Glomerular endothelial cell (primary cell): Measurements from ENCODE around the gene IQSEC3. TPM values are rescaled to one million over a fixed set of nuclear protein-coding genes. Genes with fewer than 3 reads are reported as not detected.
"Not testable (repeated sequence)": the region's sequence is repeated elsewhere in the genome, so short reads cannot be mapped to it uniquely, and the experiment has no call there.

Experiments
- DNase-seq: peaks from one replicate; pipeline ENCODE4 v3.0.0-alpha.2; 2011; ENCODE audit warnings: low read depth, low spot score; ENCODE audit errors: extremely low read depth
- total RNA-seq: library from RNA; depleted of rRNA; stranded (reverse); fragments of >200 nt; gene quantifications from 2 replicates; pipeline ENCODE4 v1.2.3, GENCODE V29; 2015

The IQSEC3 gene
- total RNA-seq, 1 donor from 2014 or later, result 0.18 TPM

DNA sequence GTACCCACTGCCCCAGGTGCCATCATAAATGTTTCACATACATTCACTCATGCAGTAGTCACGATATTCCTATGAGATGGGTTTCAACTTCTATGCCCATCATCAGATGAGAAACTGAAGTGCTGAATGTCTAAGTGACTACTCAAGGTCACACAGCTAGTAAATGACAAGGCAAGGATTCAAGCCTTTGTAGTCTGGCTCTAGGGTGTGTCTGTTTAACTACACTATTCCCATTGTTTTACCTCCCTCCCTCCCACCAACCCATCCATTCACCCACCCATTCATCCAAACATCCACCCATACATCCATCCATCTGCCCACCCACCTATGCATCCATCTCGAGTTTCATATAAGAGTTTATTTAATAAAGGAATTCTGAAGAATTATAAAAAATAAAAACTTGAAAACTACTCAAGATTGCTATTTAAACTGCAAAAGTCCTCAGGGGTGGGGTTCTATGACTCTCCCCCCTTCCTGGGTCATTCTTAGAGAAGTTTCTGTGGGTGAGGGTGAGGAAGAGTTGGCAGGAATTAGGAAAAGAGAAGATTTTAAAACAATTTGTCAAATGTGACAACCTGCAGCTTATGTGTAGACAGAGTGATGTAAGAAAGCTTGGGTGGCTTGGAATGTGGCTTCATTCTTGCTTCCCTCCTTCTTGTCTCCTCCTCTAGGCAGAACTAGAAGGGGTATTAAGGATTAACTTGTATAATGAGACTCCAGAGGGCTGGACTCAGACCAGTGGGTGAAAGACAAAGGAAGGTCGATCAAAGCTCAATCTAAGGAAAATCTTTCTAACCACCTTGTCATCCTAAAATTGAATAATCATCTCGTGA is 13.4 kb upstream of the IQSEC3 start:
- DNase-seq, result not testable (repeated sequence)

DNA sequence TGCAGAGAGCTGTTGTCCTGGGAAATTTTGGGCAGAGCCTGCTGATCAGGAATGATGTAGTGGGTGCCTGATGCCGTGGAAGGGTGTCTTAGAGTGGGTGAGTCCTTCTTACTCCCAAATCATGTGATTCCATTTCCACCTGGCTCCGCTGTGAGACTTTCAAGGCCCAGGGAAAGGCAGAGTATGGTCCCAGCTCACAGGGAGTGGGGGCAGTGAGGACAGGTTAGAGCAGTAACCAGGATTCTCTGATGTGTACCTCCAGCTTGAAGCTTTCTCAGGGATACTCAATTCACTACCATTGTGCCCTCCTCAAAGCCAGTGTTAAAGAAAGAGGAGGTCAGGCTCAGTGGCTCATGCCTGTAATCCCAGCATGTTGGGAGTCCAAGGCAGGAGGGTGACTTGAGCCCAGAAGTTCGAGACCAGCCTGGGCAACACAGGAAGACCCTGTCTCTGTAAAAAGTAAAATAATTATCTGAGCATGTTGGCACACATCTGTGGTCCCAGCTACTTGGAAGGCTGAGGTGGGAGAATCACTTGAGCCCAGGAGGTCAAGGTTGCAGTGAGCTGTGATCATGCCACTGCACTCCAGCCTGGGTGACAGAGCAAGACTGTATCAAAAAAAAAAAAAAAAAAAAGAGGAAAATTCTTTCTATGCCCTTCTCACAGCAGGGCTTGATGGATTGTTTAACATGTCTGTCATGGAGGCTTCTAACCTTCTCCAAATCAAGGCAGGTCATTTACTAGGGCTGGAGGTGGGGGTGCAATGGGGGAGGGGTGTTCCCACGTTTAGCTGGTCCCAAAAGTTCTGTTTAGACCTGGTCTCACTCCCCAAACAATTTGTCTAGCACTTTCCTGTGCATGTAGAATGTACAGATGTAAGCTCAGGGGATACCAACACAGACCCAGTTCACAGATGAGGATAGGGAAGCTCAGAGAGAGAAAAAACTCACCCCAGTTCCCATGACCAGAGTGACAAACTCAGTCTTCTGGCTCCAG is 12.5 kb upstream of the IQSEC3 start:
- no peak for DNase-seq

DNA sequence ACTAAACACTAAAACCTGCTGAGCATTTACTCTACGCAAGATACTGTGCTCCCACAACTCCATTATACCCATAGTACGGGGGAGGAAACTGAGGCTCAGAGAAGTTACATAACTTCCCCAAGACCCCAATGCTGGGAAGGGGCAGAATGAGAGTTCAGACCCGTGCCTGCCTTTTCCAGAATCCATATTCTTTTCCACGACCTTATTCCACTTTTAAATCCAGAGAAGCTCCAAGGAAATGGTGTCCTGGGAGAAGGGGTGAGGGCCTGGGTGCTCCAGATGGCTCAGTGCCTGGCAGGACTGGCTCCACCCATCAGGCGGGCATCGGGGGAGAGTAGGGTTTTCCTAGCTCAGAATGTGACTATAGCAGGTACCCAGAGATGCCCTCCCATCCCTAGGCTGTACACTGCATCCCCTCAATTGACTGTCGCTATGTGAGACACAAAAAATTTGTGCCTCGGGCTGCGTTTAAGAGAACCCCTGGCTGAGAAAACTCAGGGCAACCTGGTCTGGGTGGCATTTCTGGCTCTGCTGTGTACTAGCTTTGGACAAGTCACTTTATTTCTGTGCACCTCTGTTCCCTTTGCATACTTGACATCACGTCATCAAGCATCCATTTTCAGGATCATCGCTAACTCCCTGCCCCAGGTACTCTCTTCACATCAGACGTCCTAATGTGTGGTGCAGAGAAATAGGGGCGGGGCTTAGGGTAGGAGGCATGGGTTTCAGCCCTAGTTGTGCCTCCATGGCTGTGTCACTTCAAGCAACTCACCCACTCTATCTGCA is 11.6 kb upstream of the IQSEC3 start:
- no peak for DNase-seq

DNA sequence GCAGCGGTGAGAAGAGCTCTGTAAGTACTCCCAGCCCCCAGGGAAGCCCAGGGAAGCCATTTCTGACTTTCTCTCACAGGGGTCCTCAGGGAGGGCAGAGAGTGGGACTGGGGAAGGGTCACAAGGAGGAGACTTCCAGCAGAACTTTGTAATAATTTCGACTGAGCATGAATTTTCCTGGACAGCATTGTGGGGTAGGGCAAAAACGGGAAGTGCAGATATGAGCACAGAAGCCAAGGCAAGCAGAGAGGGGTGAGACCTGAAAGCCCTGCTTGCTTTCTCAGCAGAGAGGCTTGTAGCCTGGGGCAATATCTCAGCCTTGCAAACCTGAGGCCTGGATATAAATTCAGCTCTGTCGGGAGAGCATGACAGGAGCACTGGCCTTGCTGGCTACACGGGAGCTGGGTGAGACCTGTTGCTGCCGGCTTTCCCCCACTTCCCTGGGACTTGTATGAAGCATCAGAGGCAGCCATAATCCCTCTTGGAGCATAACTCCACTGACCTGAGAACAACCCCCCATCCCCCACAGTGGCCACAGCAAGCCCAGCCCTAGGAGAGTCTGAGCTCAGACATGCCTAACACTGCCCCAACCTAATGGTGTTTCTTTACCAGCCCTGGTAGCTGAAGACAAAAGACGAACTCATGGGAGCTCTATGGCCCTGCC is 9.8 kb upstream of the IQSEC3 start:
- DNase-seq, result no peak

DNA sequence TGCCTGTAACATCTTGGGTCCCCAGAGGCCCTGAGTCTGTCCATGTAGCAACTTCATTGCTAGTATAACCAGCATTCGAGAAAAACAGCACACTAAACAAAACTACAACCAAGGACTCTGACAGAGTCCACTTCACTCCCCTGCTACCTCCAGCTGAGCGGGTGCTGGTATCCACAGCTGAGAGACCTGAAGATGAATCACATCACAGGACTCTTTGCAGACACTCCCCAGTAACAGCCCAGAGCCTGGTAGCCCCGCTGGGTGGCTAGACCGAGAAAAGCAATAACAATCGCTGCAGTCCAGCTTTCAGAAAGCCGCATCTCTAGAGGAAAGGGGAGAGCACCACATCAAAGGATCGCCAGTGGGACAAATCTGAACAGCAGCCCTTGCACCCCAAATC is 9.0 kb upstream of the IQSEC3 start:
- no peak for DNase-seq

DNA sequence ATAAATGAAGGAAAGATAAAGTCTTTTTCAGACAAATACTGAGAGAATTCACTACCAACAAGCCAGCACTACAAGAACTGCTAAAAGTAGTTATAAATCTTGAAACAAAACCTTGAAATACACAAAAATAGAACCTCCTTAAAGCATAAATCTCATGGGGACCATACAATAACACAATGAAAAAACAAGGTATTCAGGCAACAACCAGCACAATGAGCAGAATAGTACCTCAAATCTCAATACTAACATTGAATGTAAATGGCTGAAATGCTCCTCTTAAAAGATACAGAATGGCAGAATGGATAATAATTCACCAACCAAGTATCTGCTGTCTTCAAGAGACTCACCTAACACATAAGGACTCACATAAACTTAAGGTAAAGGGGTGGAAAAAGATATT is 7.7 kb upstream of the IQSEC3 start:
- no peak for DNase-seq

DNA sequence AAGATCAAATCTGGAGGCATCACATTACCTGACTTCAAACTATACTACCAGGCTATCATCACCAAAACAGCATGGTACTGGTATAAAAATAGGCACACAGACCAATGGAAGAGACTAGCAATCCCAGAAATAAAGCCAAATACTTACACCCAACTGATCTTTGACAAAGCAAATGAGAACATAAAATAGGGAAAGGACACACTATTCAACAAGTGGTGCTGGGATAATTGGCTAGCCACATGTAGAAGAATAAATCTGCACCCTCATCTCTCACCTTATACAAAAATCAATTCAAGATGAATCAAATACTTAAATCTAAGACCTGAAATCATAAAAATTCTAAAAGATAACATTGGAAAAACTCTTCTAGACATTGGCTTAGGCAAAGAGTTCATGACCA is 4.7 kb upstream of the IQSEC3 start:
- DNase-seq, result not testable (repeated sequence)

DNA sequence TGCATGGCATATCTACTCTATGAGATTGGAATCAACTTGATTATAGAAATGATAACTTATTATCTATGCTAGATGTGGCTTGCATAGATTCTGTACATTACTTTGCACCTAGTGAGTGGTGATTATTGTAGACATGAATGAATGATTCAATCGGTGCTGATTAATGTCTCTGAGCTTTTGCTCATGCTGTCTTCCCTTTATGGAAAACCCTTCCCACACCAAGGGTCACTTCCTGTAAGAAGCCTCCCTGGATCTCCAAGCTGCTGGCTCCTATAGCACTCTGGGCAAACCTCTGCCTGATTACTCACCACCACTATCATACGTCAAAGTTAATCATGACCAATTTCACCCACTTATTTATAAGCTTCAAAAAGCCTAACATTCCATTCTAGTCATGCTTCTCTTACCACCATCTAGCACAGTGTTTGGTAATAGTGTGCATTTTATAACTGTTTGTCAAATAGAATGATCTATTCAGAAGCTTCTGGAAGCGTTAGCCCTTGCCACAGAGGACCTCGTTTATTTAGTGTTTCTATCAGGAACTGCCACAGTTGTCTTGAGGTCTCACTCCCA is 990 bp upstream of the IQSEC3 start:
- DNase-seq, result not testable (repeated sequence)

DNA sequence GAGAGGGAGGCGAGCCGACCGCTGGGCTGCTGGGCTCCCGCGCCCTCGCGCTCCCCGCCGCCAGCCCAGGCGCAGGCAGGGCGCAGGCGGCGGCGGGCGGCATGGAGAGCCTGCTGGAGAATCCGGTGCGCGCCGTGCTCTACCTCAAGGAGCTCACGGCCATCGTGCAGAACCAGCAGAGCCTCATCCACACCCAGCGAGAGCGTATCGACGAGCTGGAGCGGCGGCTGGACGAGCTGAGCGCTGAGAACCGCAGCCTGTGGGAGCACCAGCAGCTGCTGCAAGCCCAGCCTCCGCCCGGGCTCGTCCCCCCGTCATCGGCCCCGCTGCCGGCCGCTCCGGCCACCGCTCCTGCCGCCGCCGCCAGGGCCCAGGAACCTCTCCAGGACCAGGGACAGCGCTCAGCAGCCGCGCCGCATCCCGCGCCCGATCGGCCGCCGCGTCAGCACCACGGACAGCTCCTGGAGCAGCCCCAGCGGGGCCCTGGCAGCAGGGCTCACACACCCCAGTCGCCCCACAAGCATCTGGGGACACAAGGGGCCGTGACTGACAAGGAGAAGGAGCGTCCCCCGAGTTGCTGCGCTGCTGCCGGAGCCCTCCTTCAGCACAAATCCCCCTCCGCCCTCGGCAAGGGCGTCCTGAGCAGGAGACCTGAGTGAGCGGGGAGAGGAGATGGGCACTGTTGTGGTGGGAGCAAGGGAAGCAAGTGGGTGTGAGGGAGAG is 376 bp downstream of the IQSEC3 start:
- DNase-seq, result not testable (repeated sequence)

DNA sequence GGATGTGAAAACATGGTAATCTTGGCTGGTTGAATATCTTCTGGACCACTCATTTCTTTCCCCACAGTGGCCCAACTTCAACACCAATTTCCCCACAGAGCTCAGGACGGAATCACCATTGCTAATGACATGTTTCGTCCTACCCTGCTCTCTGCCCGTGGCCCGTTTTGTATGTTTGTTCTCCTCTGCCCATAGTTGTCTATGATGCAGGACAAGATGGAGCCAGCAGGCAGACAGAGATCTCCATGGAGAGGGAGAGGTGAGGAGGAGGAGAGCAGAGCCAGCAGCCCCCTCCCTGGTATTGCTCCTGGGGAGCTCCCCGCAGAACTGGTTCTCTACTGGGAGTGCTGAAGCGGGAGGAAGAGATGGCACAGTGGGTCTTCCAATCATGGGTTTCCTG is 3.1 kb downstream of the IQSEC3 start:
- DNase-seq, result not testable (repeated sequence)

DNA sequence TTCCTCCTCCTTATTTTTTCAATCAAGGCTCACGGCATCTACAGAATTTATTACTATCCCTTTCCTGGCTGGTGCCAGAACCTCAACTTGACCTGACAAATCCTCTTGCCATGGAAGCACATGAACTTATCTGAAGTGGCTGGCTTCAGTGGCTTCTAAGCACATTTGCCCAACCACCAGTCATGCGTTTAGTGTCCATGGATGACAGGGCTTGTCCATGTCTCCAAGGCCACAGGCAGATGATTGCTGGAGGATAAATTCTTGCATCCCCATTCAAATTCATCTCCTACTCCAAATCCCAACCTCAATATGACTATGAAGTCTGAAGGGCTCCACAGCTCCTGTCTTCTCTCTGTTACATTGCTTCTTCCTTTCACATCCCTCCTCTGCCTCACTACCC is 4.0 kb downstream of the IQSEC3 start:
- not testable (repeated sequence) for DNase-seq

DNA sequence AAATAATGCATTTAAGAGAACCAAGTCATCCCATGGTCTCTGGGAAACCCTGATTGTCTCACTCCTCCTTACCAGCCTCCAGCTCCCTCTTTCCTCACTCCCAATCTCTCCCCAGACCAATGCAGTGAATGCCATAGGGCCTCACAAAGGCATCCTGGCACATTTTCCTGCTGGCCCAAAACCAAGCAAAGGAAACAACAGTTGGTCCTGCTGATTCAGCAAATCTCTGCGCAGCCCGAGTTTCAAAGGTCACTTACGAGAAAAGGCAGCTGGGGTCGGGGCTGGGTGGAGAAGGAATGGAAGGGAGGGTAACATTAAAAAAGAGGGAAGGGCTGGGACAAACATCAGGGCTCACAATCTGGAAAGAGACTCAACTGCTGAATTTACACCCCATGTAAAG is 5.5 kb downstream of the IQSEC3 start:
- DNase-seq, result not testable (repeated sequence)

DNA sequence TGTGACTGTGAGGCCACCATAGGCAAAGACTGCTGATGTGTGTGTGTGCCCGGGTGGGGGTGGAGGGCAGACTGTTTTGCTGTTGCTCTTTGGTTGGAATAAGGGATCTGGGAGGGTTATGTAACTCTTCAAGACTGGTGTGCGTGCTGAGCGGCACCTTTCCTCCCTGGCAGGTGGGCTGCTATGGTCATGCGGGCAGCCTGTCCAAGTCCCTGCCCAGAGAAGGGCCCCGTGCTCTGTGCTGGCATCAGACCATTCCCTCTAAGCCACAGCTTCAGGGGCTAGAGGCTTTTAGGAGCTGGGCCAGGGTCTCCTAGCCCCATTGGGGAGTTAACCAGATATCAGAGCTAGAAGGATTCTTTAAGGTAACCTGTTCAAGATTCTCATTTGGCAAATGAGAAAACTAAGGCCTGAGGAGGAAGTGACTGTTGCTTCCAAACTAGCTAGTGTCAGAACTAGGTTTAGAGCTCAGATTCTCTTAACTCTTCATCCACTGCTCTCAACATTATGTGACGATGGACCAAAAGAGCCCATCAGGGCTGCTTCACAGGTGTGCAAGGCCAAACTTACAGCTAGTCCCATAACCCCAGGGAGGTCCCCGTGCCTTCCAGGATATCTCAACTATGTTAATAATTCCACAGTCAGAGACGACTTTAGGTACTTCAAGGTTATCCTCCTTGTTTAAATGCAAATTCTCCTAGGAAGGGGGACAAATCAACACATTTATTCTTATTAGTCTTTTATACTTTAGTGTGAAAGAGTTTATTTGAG is 8.0 kb downstream of the IQSEC3 start:
- not testable (repeated sequence) for DNase-seq

DNA sequence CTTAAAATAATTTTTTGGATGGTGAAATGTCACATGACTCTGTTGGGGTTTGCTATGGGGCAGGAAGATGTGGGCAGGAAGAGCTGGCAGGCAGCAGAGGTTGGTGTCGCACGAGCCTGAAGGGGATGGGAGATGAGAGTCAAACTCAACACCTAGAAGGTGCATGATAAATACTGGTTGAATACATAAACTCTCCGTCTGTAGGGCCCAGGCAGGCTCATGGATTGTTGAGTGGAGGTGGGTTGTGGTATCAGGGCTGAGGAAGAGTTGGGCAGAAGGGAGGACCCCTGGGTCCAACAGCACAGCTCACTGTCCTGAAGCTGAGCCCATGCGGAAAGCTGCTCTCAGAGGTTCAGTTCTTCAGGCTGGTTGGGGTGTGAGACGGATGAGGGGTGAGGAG is 9.0 kb downstream of the IQSEC3 start:
- not testable (repeated sequence) for DNase-seq

DNA sequence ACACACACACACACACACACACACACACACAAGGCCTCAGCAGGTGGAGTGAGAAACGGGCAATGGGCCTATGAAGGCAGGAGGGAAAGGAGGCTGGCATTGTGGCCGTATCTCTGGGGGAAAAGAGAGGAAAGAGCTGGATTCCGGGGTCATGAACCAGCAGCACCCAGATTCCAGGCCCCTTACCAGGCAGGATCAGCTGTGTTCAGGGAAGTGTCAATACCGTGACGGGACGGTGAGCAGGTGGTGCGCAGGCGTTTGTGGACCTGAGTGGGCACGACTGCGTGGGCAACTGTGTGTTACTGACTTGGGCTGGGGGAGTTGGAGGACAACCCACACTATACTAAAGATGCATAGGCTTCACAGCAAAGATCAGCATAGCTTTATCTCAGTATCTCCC is 9.5 kb downstream of the IQSEC3 start:
- not testable (repeated sequence) for DNase-seq

DNA sequence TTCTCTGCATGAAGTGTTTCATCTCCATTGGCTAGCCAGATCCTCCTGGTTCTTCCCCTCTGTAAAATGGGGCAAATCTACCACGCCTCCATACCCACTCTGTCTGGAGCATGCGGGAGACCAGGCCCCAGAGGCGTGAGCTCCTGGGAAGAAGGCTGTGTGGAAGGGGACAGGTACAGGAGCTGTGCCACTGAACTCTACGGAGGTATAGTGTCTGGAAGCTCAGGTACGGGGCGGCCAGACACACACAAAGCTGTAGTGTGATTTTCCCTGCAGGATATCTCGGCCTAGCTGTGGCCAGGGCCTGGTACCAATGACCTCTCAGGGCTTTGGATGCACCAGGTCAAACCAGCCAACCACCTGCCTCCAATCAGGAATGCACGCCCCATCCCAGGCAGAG is 10.0 kb downstream of the IQSEC3 start:
- not testable (repeated sequence) for DNase-seq

DNA sequence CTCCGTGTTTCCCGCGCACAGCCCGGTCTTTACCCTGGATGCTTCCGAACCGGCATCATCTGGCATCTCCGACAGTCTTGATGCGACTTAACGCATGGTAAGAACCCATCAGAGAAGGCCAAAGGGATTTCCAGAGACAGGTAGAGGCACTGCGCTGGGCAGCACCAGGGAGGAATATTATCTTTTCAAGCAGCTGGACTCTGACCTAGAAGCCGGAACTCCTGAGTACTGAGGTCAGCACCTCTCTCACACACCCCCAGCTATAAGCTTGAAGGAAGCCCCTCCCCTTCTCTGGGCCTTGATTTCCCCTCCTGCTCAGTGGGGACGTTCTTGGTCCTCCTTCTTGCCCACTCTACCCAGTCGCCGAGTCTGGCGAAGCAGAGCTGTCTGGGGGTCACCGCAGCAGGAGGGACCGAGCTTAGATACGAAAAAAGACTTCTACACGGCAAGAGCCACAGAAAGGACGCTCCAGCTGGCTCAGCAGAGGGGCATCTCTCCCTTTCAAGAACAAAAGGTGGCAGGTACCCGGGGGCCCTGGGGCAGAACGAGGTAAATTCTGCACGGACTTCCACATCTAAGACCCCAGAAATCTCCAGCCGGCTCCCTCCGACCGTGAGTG is 10.6 kb downstream of the IQSEC3 start:
- DNase-seq, result not testable (repeated sequence)
